GM23248 (cell line): ENCODE data around the gene ZFAND3.

Experiments used
- EZH2 ChIP-seq: fragments of 200-600 bp; sonication (generic); IDR thresholded peaks from 2 replicates; pipeline ENCODE4 v1.6.1; 2018; ENCODE audit warnings: antibody characterized with exemption, mild to moderate bottlenecking; ENCODE audit not compliant: insufficient read depth, poor library complexity, severe bottlenecking
- EZH2phosphoT487 ChIP-seq: fragments of 200-600 bp; sonication (generic); IDR thresholded peaks from 2 replicates; pipeline ENCODE4 v1.6.1; 2018; ENCODE audit warnings: antibody characterized with exemption, moderate library complexity, mild to moderate bottlenecking, low read depth; ENCODE audit not compliant: insufficient read depth

GRCh38 chr6:38131527-38131965 is 312.0 kb downstream of the ZFAND3 start:
- no peak for TF ChIP-seq EZH2
- TF ChIP-seq EZH2phosphoT487, result no peak
